Suprapubic skin (tissue), 4 donors: ENCODE results near the gene NAV3.

Experiments used
- CTCF ChIP-seq, 2 donors: fragments of 200-600 bp in 1 of 2; fragments of 450-650 bp in 1 of 2; sonication (generic) in 1 of 2; IDR thresholded peaks; one replicate each; pipeline ENCODE4 v1.5.1; 2016 to 2019; ENCODE audit warnings: antibody characterized with exemption in 2 of 2, mild to moderate bottlenecking in 1 of 2, moderate library complexity in 1 of 2
- EP300 ChIP-seq: sonication (generic); formaldehyde crosslinking; IDR thresholded peaks from one replicate; pipeline ENCODE4 v1.6.1; 2017; ENCODE audit warnings: antibody characterized with exemption
- POLR2A ChIP-seq, 2 donors: fragments of 450-650 bp; IDR thresholded peaks; one replicate each; pipeline ENCODE4 v1.6.1; 2017; ENCODE audit warnings: antibody characterized with exemption in 2 of 2, mild to moderate bottlenecking in 2 of 2, moderate library complexity in 2 of 2
- POLR2AphosphoS5 ChIP-seq, 3 donors: sonication (generic); formaldehyde crosslinking; IDR thresholded peaks; one replicate each; pipeline ENCODE4 v1.6.1; 2017; ENCODE audit warnings: antibody characterized with exemption in 3 of 3

- TF ChIP-seq CTCF (IDR thresholded peaks at IDR 0.05) (no peak), POLR2A (IDR thresholded peaks at IDR 0.05) (no peak), POLR2AphosphoS5 (IDR thresholded peaks at IDR 0.05) (no peak), EP300 (no peak)
Measured at GRCh38 chr12:77842430-77842829, 11.7 kb downstream of the NAV3 start.
